H9 (cell line): ENCODE measurements around the gene SCLY. TPM values are rescaled to one million over a fixed set of nuclear protein-coding genes. Genes with fewer than 3 reads are reported as not detected.
"Not testable (repeated sequence)": the region's sequence is repeated elsewhere in the genome, so short reads cannot be mapped to it uniquely, and the experiment has no call there.

Experiments
- DNase-seq: peaks from one replicate; pipeline ENCODE4 v3.0.0-alpha.2; 2017
- H2AFZ ChIP-seq: one replicate; pipeline ENCODE4 v1.6.1; 2013; ENCODE audit warnings: mild to moderate bottlenecking, low read length, control low read depth, moderate library complexity
- H2AK5ac ChIP-seq: 2 replicates; pipeline ENCODE4 v1.6.1; 2013; ENCODE audit warnings: low read length, control low read depth, mixed read lengths; ENCODE audit not compliant: insufficient read length
- H2BK120ac ChIP-seq: one replicate; pipeline ENCODE4 v1.6.1; 2013; ENCODE audit warnings: low read depth, mild to moderate bottlenecking, low read length, control low read depth, inconsistent platforms; ENCODE audit not compliant: poor library complexity, severe bottlenecking
- H2BK12ac ChIP-seq: 2 replicates; pipeline ENCODE4 v1.6.1; 2013; ENCODE audit warnings: low read length, control low read depth, mixed read lengths, low read depth; ENCODE audit not compliant: insufficient read length
- H2BK15ac ChIP-seq: 2 replicates; pipeline ENCODE4 v1.6.1; 2013; ENCODE audit warnings: low read depth, low read length, control low read depth
- H2BK20ac ChIP-seq: one replicate; pipeline ENCODE4 v1.6.1; 2013; ENCODE audit warnings: low read depth, mild to moderate bottlenecking, low read length, control low read depth, inconsistent platforms; ENCODE audit not compliant: poor library complexity, severe bottlenecking
- H2BK5ac ChIP-seq: 2 replicates; pipeline ENCODE4 v1.6.1; 2013; ENCODE audit warnings: low read length, control low read depth, mixed read lengths; ENCODE audit not compliant: insufficient read length
- H3K14ac ChIP-seq: 2 replicates; pipeline ENCODE4 v1.6.1; 2013; ENCODE audit warnings: low read length, control low read depth; ENCODE audit not compliant: insufficient read depth
- H3K18ac ChIP-seq: 2 replicates; pipeline ENCODE4 v1.6.1; 2013; ENCODE audit warnings: low read depth, mild to moderate bottlenecking, mixed read lengths, low read length, control low read depth; ENCODE audit not compliant: insufficient read length
- H3K23ac ChIP-seq: 2 replicates; pipeline ENCODE4 v1.6.1; 2013; ENCODE audit warnings: low read length, control low read depth, mixed read lengths, low read depth; ENCODE audit not compliant: insufficient read length
- H3K23me2 ChIP-seq: 2 replicates; pipeline ENCODE4 v1.6.1; 2013; ENCODE audit warnings: low read depth, mild to moderate bottlenecking, mixed read lengths, low read length, control low read depth; ENCODE audit not compliant: insufficient read length, poor library complexity, severe bottlenecking
- H3K27ac ChIP-seq: 2 replicates; pipeline ENCODE4 v1.5.1; 2013; ENCODE audit warnings: low read length, control low read depth, mixed read lengths, low read depth; ENCODE audit not compliant: insufficient read length
- H3K27me3 ChIP-seq: 2 replicates; pipeline ENCODE4 v1.6.1; 2013; ENCODE audit warnings: low read length, control low read depth, inconsistent platforms; ENCODE audit not compliant: insufficient read depth
- H3K4ac ChIP-seq: 2 replicates; pipeline ENCODE4 v1.6.1; 2013; ENCODE audit warnings: low read depth, mild to moderate bottlenecking, control low read depth, inconsistent platforms, low read length, moderate library complexity
- H3K4me1 ChIP-seq: 2 replicates; pipeline ENCODE4 v1.6.1; 2013; ENCODE audit warnings: low read length, control low read depth, inconsistent platforms; ENCODE audit not compliant: insufficient read depth
- H3K4me2 ChIP-seq: 2 replicates; pipeline ENCODE4 v1.6.1; 2013; ENCODE audit warnings: low read length, control low read depth, mixed read lengths; ENCODE audit not compliant: insufficient read length, insufficient read depth
- H3K56ac ChIP-seq: 2 replicates; pipeline ENCODE4 v1.6.1; 2013; ENCODE audit warnings: low read depth, mild to moderate bottlenecking, mixed read lengths, low read length, control low read depth; ENCODE audit not compliant: insufficient read length
- H3K79me1 ChIP-seq: 2 replicates; pipeline ENCODE4 v1.6.1; 2013; ENCODE audit warnings: low read depth, mild to moderate bottlenecking, moderate library complexity, low read length, control low read depth, inconsistent platforms; ENCODE audit not compliant: insufficient read depth, poor library complexity, severe bottlenecking
- H3K79me2 ChIP-seq: 2 replicates; pipeline ENCODE4 v1.6.1; 2013; ENCODE audit warnings: low read length, control low read depth, inconsistent platforms; ENCODE audit not compliant: insufficient read depth
- H3K9ac ChIP-seq: 2 replicates; pipeline ENCODE4 v1.6.1; 2013; ENCODE audit warnings: low read length, control low read depth, mixed read lengths; ENCODE audit not compliant: insufficient read length; ENCODE audit errors: extremely low read depth
- H3K9me3 ChIP-seq: one replicate; pipeline ENCODE4 v1.6.1; 2013; ENCODE audit warnings: low read depth, low read length, inconsistent platforms; ENCODE audit not compliant: control insufficient read depth
- H3T11ph ChIP-seq: one replicate; pipeline ENCODE4 v1.6.1; 2013; ENCODE audit warnings: mild to moderate bottlenecking, low read length, control low read depth, inconsistent platforms
- H4K20me1 ChIP-seq: one replicate; pipeline ENCODE4 v1.6.1; 2013; ENCODE audit not compliant: control insufficient read depth, insufficient read length, insufficient read depth
- H4K5ac ChIP-seq: 2 replicates; pipeline ENCODE4 v1.6.1; 2013; ENCODE audit warnings: low read depth, mild to moderate bottlenecking, mixed read lengths, low read length, control low read depth; ENCODE audit not compliant: insufficient read length
- H4K8ac ChIP-seq: replicated peaks from 2 replicates; pipeline ENCODE4 v1.6.1; 2013; ENCODE audit warnings: low read length, control low read depth, mixed read lengths, low read depth; ENCODE audit not compliant: insufficient read length
- H4K91ac ChIP-seq: 2 replicates; pipeline ENCODE4 v1.6.1; 2013; ENCODE audit warnings: low read depth, mild to moderate bottlenecking, moderate library complexity, mixed read lengths, low read length, control low read depth; ENCODE audit not compliant: insufficient read length
- H3K27ac Mint-ChIP-seq, 3 experiments: 2 replicates in 2 of 3; 3 replicates in 1 of 3; pipeline ENCODE4 v1.8.0; 2020 to 2021; ENCODE audit warnings: mixed read lengths in 3 of 3, mild to moderate bottlenecking in 1 of 3, moderate library complexity in 1 of 3
- H3K27me3 Mint-ChIP-seq: 2 replicates; pipeline ENCODE4 v1.8.0; 2021; ENCODE audit warnings: low read depth, mild to moderate bottlenecking, moderate library complexity, mixed read lengths
- H3K36me3 Mint-ChIP-seq, 3 experiments: 2 replicates in 2 of 3; 3 replicates in 1 of 3; pipeline ENCODE4 v1.8.0; 2020 to 2021; ENCODE audit warnings: low read depth in 3 of 3, mixed read lengths in 3 of 3; ENCODE audit not compliant: insufficient read depth in 1 of 3
- H3K4me1 Mint-ChIP-seq, 2 experiments: 2 replicates each; pipeline ENCODE4 v1.8.0; 2020; ENCODE audit warnings: mixed read lengths in 2 of 2
- H3K4me3 Mint-ChIP-seq, 2 experiments: 2 replicates in 1 of 2; 3 replicates in 1 of 2; pipeline ENCODE4 v1.8.0; 2020 to 2021; ENCODE audit warnings: mild to moderate bottlenecking in 2 of 2, mixed read lengths in 2 of 2, moderate library complexity in 1 of 2
- H3K9me3 Mint-ChIP-seq, 2 experiments: 2 replicates in 1 of 2; 3 replicates in 1 of 2; pipeline ENCODE4 v1.8.0; 2020; ENCODE audit warnings: mild to moderate bottlenecking in 2 of 2, mixed read lengths in 2 of 2, moderate library complexity in 1 of 2
- WGBS: extraction: QIAGEN DNeasy Blood & Tissue Kit; methylation state at CpG from one replicate; pipeline ENCODE4 v1.1.7; 2013; ENCODE audit warnings: missing lambda C conversion rate, low lambda C conversion rate, mixed read lengths; ENCODE audit not compliant: insufficient read length; ENCODE audit errors: extremely low coverage; 5-methylcytosine and 5-hydroxymethylcytosine counted together
- total RNA-seq: library from RNA; stranded (reverse); gene quantifications from 2 replicates; pipeline ENCODE4 v1.2.1, GENCODE V29; 2021
- TF ChIP-seq, protein P1 (sequence below): fragments of 200-600 bp; sonication (generic); conservative IDR thresholded peaks from 3 replicates; pipeline ENCODE4 v1.8.0; 2021; ENCODE audit warnings: antibody characterized with exemption, mild to moderate bottlenecking

SCLY gene
- total RNA-seq, 1 experiment from 2014 or later, result 55.3 TPM

DNA sequence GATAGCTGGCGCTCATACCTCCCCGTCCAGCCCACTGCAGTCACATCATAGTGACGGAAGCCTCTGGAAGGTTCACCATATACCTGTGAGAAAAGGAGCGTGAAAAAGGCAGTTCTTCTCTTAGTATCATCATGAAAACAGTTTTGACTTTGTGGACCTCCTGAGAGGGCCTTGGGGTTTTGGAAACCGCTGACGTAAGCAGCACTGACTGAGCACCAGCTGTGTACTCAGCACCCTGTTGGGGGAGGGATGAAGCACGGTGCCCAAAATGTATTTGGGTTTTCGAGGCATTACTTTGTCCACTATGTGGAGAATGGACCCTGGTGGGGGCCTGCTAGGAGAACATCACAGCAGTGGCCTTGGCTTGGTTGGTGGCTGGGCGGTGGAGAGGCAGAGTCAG lies 5.4 kb downstream of the SCLY start:
- Histone ChIP-seq H2AK5ac (no peak overlapping the region), H3K4ac (no peak overlapping the region), H3T11ph (no peak overlapping the region), H3K4me1 (peaks cover 6% of the 10 kb centered on the region), H3K18ac (no peak overlapping the region), H4K8ac (no peak overlapping the region), H3K79me1 (peaks cover 7% of the 10 kb centered on the region), H3K4me2 (no peak overlapping the region), H3K23ac (no peak overlapping the region), H3K9ac (no peak overlapping the region), H4K20me1 (no peaks in the 10 kb centered on the region), H2BK5ac (no peak overlapping the region), H2BK12ac (no peak overlapping the region), H2AFZ (no peak overlapping the region), H4K91ac (no peak overlapping the region), H3K79me2 (peaks cover 2% of the 10 kb centered on the region; the same call in 1 of the 2 replicates), H2BK120ac (no peak overlapping the region), H4K5ac (no peak overlapping the region), H3K9me3 (no peaks in the 10 kb centered on the region), H3K27ac (no peak overlapping the region), H2BK20ac (no peak overlapping the region), H3K27me3 (no peaks in the 10 kb centered on the region), H3K56ac (no peak overlapping the region), H3K23me2 (peaks cover 6% of the 10 kb centered on the region), H3K14ac (no peak overlapping the region), H2BK15ac (no peak overlapping the region)
- no peaks in the 10 kb centered on the region for H3K9me3 Mint-ChIP-seq
- H3K36me3 Mint-ChIP-seq, result peaks cover 49 to 70% (median 60%) of the 10 kb centered on the region in 3 experiments; a peak in 6 of 7 replicates
- peaks cover 19 to 24% of the 10 kb centered on the region in 2 experiments for H3K4me1 Mint-ChIP-seq
- no peaks in the 10 kb centered on the region for H3K27me3 Mint-ChIP-seq
- H3K27ac Mint-ChIP-seq, result peak overlapping the region in 1 of 3 experiments; percentile 26; a peak in 2 of 7 replicates
- WGBS, result no CpG with 5 or more reads among the region's 9 CpGs
- H3K4me3 Mint-ChIP-seq, result no peak overlapping the region
- TF ChIP-seq, protein P1, sequence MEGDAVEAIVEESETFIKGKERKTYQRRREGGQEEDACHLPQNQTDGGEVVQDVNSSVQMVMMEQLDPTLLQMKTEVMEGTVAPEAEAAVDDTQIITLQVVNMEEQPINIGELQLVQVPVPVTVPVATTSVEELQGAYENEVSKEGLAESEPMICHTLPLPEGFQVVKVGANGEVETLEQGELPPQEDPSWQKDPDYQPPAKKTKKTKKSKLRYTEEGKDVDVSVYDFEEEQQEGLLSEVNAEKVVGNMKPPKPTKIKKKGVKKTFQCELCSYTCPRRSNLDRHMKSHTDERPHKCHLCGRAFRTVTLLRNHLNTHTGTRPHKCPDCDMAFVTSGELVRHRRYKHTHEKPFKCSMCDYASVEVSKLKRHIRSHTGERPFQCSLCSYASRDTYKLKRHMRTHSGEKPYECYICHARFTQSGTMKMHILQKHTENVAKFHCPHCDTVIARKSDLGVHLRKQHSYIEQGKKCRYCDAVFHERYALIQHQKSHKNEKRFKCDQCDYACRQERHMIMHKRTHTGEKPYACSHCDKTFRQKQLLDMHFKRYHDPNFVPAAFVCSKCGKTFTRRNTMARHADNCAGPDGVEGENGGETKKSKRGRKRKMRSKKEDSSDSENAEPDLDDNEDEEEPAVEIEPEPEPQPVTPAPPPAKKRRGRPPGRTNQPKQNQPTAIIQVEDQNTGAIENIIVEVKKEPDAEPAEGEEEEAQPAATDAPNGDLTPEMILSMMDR, result no peak
- no peak for DNase-seq

DNA sequence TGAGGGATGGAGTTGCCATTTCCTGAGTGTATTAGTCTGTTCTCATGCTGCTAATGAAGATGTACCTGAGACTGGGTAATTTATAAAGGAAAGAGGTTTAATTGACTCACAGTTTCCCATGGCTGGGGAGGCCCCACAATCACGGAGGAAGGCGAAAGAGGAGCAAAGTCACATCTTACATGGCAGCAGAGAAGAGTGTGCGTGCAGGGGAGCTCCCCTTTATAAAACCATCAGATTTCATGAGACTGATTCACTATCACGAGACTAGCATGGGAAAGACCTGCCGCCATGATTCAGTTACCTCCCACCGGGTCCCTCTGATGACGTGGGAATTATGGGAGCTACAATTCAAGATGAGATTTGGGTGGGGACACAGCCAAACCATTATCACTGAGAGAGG lies 5.9 kb downstream of the SCLY start:
- no CpG with 5 or more reads among the region's 7 CpGs for WGBS
- not testable (repeated sequence) for H2BK5ac ChIP-seq, H3T11ph ChIP-seq, H3K4me1 ChIP-seq, H4K91ac ChIP-seq, H3K27me3 Mint-ChIP-seq, H3K79me1 ChIP-seq, H3K23ac ChIP-seq, H3K9ac ChIP-seq, H4K8ac ChIP-seq, H4K20me1 ChIP-seq, H3K79me2 ChIP-seq, H2BK120ac ChIP-seq, H3K9me3 ChIP-seq, H2BK12ac ChIP-seq, H3K14ac ChIP-seq, H2BK20ac ChIP-seq, H3K23me2 ChIP-seq, H4K5ac ChIP-seq, H3K18ac ChIP-seq, H2BK15ac ChIP-seq, H3K4ac ChIP-seq, H2AK5ac ChIP-seq, H2AFZ ChIP-seq, H3K56ac ChIP-seq, H3K4me3 Mint-ChIP-seq, H3K27ac ChIP-seq, DNase-seq, H3K9me3 Mint-ChIP-seq, H3K4me2 ChIP-seq, H3K27me3 ChIP-seq
- Mint-ChIP-seq H3K4me1 (peaks cover 16 to 20% of the 10 kb centered on the region in 2 experiments), H3K36me3 (peaks cover 54 to 75% (median 63%) of the 10 kb centered on the region in 3 experiments; a peak in 6 of 7 replicates), H3K27ac (peak overlapping the region in 1 of 3 experiments; percentile 26; a peak in 1 of 7 replicates)
